HepG2 (cell line): Measurements from ENCODE around the gene PRSS36. TPM values are rescaled to one million over a fixed set of nuclear protein-coding genes. Genes with fewer than 3 reads are reported as not detected.

Experiments used
- ATF1 ChIP-seq: IDR thresholded peaks from 2 replicates; pipeline ENCODE4 v1.6.1; 2016; ENCODE audit warnings: mild to moderate bottlenecking, control low read depth
- E2F5 ChIP-seq: sonication (generic); formaldehyde crosslinking; conservative IDR thresholded peaks from 2 replicates; pipeline ENCODE4 v1.4.0; 2020; ENCODE audit warnings: missing genetic modification reagents
- NKX3-1 ChIP-seq: sonication (generic); formaldehyde crosslinking; IDR thresholded peaks from 2 replicates; pipeline ENCODE4 v1.5.0; 2020; ENCODE audit warnings: missing genetic modification reagents
- PLSCR1 ChIP-seq: sonication (generic); formaldehyde crosslinking; IDR thresholded peaks from 2 replicates; pipeline ENCODE4 v1.5.0; 2020; ENCODE audit warnings: missing genetic modification reagents, mild to moderate bottlenecking, borderline replicate concordance
- POLR2AphosphoS5 ChIP-seq: IDR thresholded peaks from 2 replicates; pipeline ENCODE4 v1.6.1; 2012; ENCODE audit warnings: low read depth, low read length
- PRPF4 ChIP-seq: fragments of 200-400 bp; formaldehyde crosslinking; IDR thresholded peaks from 2 replicates; pipeline ENCODE4 v1.6.1; 2016; ENCODE audit warnings: low read length, low read depth; ENCODE audit not compliant: poor library complexity, severe bottlenecking
- RAD21 ChIP-seq: fragments of 450-650 bp; formaldehyde crosslinking; IDR thresholded peaks from 2 replicates; pipeline ENCODE4 v1.5.0; 2020; ENCODE audit warnings: mild to moderate bottlenecking
- SRF ChIP-seq: IDR thresholded peaks from 2 replicates; pipeline ENCODE4 v1.6.1; 2011; ENCODE audit warnings: mild to moderate bottlenecking, low read depth, low read length, moderate library complexity
- THAP11 ChIP-seq: IDR thresholded peaks from 2 replicates; pipeline ENCODE4 v1.6.1; 2016; ENCODE audit warnings: missing biosample characterization, missing genetic modification reagents
- THYN1 ChIP-seq: sonication (generic); formaldehyde crosslinking; IDR thresholded peaks from 2 replicates; pipeline ENCODE4 v1.8.1; 2023; ENCODE audit warnings: low read depth, mild to moderate bottlenecking, moderate library complexity, missing genetic modification reagents, borderline replicate concordance
- ZBED4 ChIP-seq: sonication (generic); formaldehyde crosslinking; IDR thresholded peaks from 2 replicates; pipeline ENCODE4 v1.4.0; 2020; ENCODE audit warnings: missing genetic modification reagents, borderline replicate concordance
- ZKSCAN5 ChIP-seq: sonication (generic); formaldehyde crosslinking; IDR thresholded peaks from 2 replicates; pipeline ENCODE4 v1.5.1; 2020; ENCODE audit warnings: mild to moderate bottlenecking, missing genetic modification reagents
- ZNF263 ChIP-seq: sonication (generic); formaldehyde crosslinking; IDR thresholded peaks from 2 replicates; pipeline ENCODE4 v1.4.0; 2020; ENCODE audit warnings: missing genetic modification reagents
- ZNF337 ChIP-seq: sonication (generic); formaldehyde crosslinking; IDR thresholded peaks from 2 replicates; pipeline ENCODE4 v1.5.1; 2020; ENCODE audit warnings: missing genetic modification reagents, low read depth, mild to moderate bottlenecking, borderline replicate concordance
- ZNF512B ChIP-seq: sonication (generic); formaldehyde crosslinking; IDR thresholded peaks from 2 replicates; pipeline ENCODE4 v1.5.1; 2020; ENCODE audit warnings: missing genetic modification reagents, mild to moderate bottlenecking, borderline replicate concordance
- ZNF644 ChIP-seq: IDR thresholded peaks from 2 replicates; pipeline ENCODE4 v1.6.1; 2016; ENCODE audit warnings: low read depth
- ZNF770 ChIP-seq: sonication (generic); formaldehyde crosslinking; IDR thresholded peaks from 2 replicates; pipeline ENCODE4 v1.5.0; 2020; ENCODE audit warnings: mild to moderate bottlenecking, missing genetic modification reagents
- ZNF883 ChIP-seq: sonication (generic); formaldehyde crosslinking; IDR thresholded peaks from 2 replicates; pipeline ENCODE4 v1.5.1; 2020; ENCODE audit warnings: mild to moderate bottlenecking, missing genetic modification reagents; ENCODE audit errors: not compliant biosample characterization
- polyA plus RNA-seq, 8 experiments: library from polyadenylated mRNA; depleted of rRNA in 3 of 8; stranded (reverse) in 7 of 8; unstranded in 1 of 8; fragments of >200 nt; fragmentation: Illumina TruSeq in 4 of 8; extraction: Trizol in 4 of 8; gene quantifications; 2 replicates each; pipeline versions ENCODE4 v1.2.1 to v1.2.3, GENCODE V29; 2011 to 2016; ENCODE audit warnings: low read depth in 4 of 8, missing spikeins in 1 of 8, mixed read lengths in 1 of 8; ENCODE audit not compliant: insufficient read depth in 1 of 8
- total RNA-seq, 5 experiments: library from RNA; depleted of rRNA; stranded (reverse); fragments of >200 nt; fragmentation: Illumina TruSeq; extraction: Trizol; gene quantifications; 2 replicates each; pipeline ENCODE4 v1.2.3, GENCODE V29; 2016; ENCODE audit warnings: low read depth in 1 of 5

PRSS36 gene
- total and polyA plus RNA-seq, 2 of the 13 experiments (the other 11 are each of a cell fraction or from before 2014, with no cell fraction given) = 1.5 to 2.1 TPM

GRCh38 chr16:31138621-31139578 is 11.0 kb downstream of the PRSS36 start (continued):
- TF ChIP-seq ZBED4 (peak; percentile 56; the same call in 1 of the 2 replicates), ATF1 (CRISPR knock-in tag) (no peak), PLSCR1 (CRISPR knock-in tag) (no peak), SRF (no peak), ZNF263 (CRISPR knock-in tag) (peak; percentile 65; the same call in 1 of the 2 replicates), NKX3-1 (CRISPR knock-in tag) (no peak), THAP11 (no peak), ZNF770 (CRISPR knock-in tag) (no peak), THYN1 (CRISPR knock-in tag) (no peak), RAD21 (no peak), ZKSCAN5 (CRISPR knock-in tag) (no peak), E2F5 (0 out of 2 replicates have a peak, but pooled peaks have one; percentile 43), ZNF883 (CRISPR knock-in tag) (peak; percentile 39), ZNF644 (CRISPR knock-in tag) (peak; percentile 7; the same call in 1 of the 2 replicates), ZNF512B (no peak), POLR2AphosphoS5 (peak; percentile 16; the same call in 1 of the 2 replicates), ZNF337 (CRISPR knock-in tag) (no peak), PRPF4 (no peak)
